HepG2 (cell line): ENCODE results near the gene CALN1. TPM values are rescaled to one million over a fixed set of nuclear protein-coding genes. Genes with fewer than 3 reads are reported as not detected.

Experiments
- ATAC-seq: fragments of 200-7000 bp; cut with Tn5 transposase; 3 replicates; pipeline ENCODE4 v1.9.1; 2020; ENCODE audit warnings: mild to moderate bottlenecking, moderate library complexity
- BruUV-seq: library from RNA; stranded (reverse); fragments of 400-500 nt; replicated peaks from 2 replicates; lab custom pipeline; 2021; lab: Mats Ljungman, UMichigan
- CTCF ChIA-PET: fragments of 300-600 bp; formaldehyde crosslinking; extraction: SDS; loops from one replicate; lab custom pipeline; 2021; ENCODE audit warnings: low total read pairs, inconsistent platforms, low intra/inter-chr PET ratio; lab: Yijun Ruan, JAX
- POLR2A ChIA-PET: fragments of 350-600 bp; sonication (Branson Sonifier 250); formaldehyde crosslinking; loops from one replicate; lab custom pipeline; 2020; ENCODE audit warnings: antibody characterized with exemption, inconsistent platforms; lab: Yijun Ruan, JAX
- DNase-seq: peaks from one replicate; pipeline ENCODE4 v3.0.0-alpha.2; 2015; ENCODE audit warnings: low spot score
- FAIRE-seq: peaks from 3 replicates; lab custom pipeline; 2011; peaks lifted over from hg19 to GRCh38; lab: Jason Lieb, UNC
- H2AFZ ChIP-seq: one replicate; pipeline ENCODE4 v1.6.1; 2011; ENCODE audit warnings: low read length, inconsistent platforms
- H3K27ac ChIP-seq: fragments of 300-600 bp; 3 replicates; pipeline ENCODE4 v1.8.0; 2011; ENCODE audit warnings: mixed run types, mild to moderate bottlenecking, mixed read lengths, low read length, inconsistent platforms; ENCODE audit not compliant: insufficient read depth; ENCODE audit errors: extremely low read length
- H3K27me3 ChIP-seq, 2 experiments: fragments of 200-600 bp in 1 of 2; 2 replicates in 1 of 2; 3 replicates in 1 of 2; pipeline versions ENCODE4 v1.6.0 to v1.8.0; 2011; ENCODE audit warnings: low read length in 2 of 2, mild to moderate bottlenecking in 2 of 2, moderate library complexity in 2 of 2, inconsistent platforms in 1 of 2; ENCODE audit not compliant: insufficient read depth in 2 of 2, control insufficient read depth in 1 of 2
- H3K36me3 ChIP-seq, 2 experiments: fragments of 200-600 bp in 1 of 2; replicated peaks in 1 of 2; 2 replicates in 1 of 2; 3 replicates in 1 of 2; pipeline versions ENCODE4 v1.5.1 to v1.8.0; 2011; ENCODE audit warnings: low read length in 2 of 2, inconsistent platforms in 1 of 2; ENCODE audit not compliant: insufficient read depth in 2 of 2, control insufficient read depth in 1 of 2
- H3K4me1 ChIP-seq: 2 replicates; pipeline ENCODE4 v1.5.1; 2012; ENCODE audit warnings: low read length, inconsistent platforms; ENCODE audit not compliant: insufficient read depth
- H3K4me2 ChIP-seq: 2 replicates; pipeline ENCODE4 v1.6.0; 2011; ENCODE audit warnings: low read depth, low read length, inconsistent platforms
- H3K4me3 ChIP-seq, 3 experiments: fragments of 200-600 bp in 1 of 3; sonication (generic), shearing (Covaris generic) in 1 of 3; replicated peaks in 1 of 3; 2 replicates each; pipeline ENCODE4 v1.5.1; 2011 to 2016; ENCODE audit warnings: low read length in 3 of 3, inconsistent platforms in 2 of 3, low read depth in 2 of 3, mild to moderate bottlenecking in 2 of 3, control low read depth in 1 of 3, mixed read lengths in 1 of 3; ENCODE audit not compliant: insufficient read depth in 1 of 3
- H3K79me2 ChIP-seq: one replicate; pipeline ENCODE4 v1.6.1; 2011; ENCODE audit warnings: low read length, inconsistent platforms; ENCODE audit not compliant: insufficient read depth
- H3K9ac ChIP-seq: 2 replicates; pipeline ENCODE4 v1.6.0; 2011; ENCODE audit warnings: mild to moderate bottlenecking, low read depth, low read length, inconsistent platforms; ENCODE audit not compliant: insufficient read depth
- H3K9me3 ChIP-seq: 2 replicates; pipeline ENCODE4 v1.5.1; 2012; ENCODE audit warnings: mild to moderate bottlenecking, low read length
- H4K20me1 ChIP-seq: 2 replicates; pipeline ENCODE4 v1.6.0; 2011; ENCODE audit warnings: inconsistent platforms, mild to moderate bottlenecking, low read length, moderate library complexity; ENCODE audit not compliant: insufficient read depth
- ADNP ChIP-seq: sonication (generic); formaldehyde crosslinking; IDR thresholded peaks from 2 replicates; pipeline ENCODE4 v1.4.0; 2020; ENCODE audit warnings: missing genetic modification reagents
- FOXM1 ChIP-seq: sonication (generic); formaldehyde crosslinking; IDR thresholded peaks from 2 replicates; pipeline ENCODE4 v1.5.0; 2020; ENCODE audit warnings: missing genetic modification reagents
- NR2C2 ChIP-seq: sonication (generic); formaldehyde crosslinking; IDR thresholded peaks from 2 replicates; pipeline ENCODE4 v1.4.0; 2020; ENCODE audit warnings: missing genetic modification reagents, mild to moderate bottlenecking, moderate library complexity, borderline replicate concordance
- TOE1 ChIP-seq: sonication (generic); formaldehyde crosslinking; IDR thresholded peaks from 2 replicates; pipeline ENCODE4 v1.4.0; 2020; ENCODE audit warnings: mild to moderate bottlenecking, missing genetic modification reagents
- TP53 ChIP-seq: sonication (generic); formaldehyde crosslinking; conservative IDR thresholded peaks from 2 replicates; pipeline ENCODE4 v1.4.0; 2020; ENCODE audit warnings: missing genetic modification reagents
- WIZ ChIP-seq: sonication (generic); formaldehyde crosslinking; IDR thresholded peaks from 2 replicates; pipeline ENCODE4 v1.5.1; 2020; ENCODE audit warnings: mild to moderate bottlenecking, missing genetic modification reagents
- ZMAT3 ChIP-seq: sonication (generic); formaldehyde crosslinking; conservative IDR thresholded peaks from 2 replicates; pipeline ENCODE4 v1.7.0; 2021; ENCODE audit warnings: missing genetic modification reagents
- ZNF234 ChIP-seq: sonication (generic); formaldehyde crosslinking; conservative IDR thresholded peaks from 2 replicates; pipeline ENCODE4 v1.5.1; 2020; ENCODE audit warnings: mild to moderate bottlenecking, missing genetic modification reagents
- ZNF577 ChIP-seq: sonication (generic); formaldehyde crosslinking; IDR thresholded peaks from 2 replicates; pipeline ENCODE4 v1.4.0; 2020; ENCODE audit warnings: mild to moderate bottlenecking, low read depth, missing genetic modification reagents, borderline replicate concordance
- ZNF768 ChIP-seq: sonication (generic); formaldehyde crosslinking; IDR thresholded peaks from 2 replicates; pipeline ENCODE4 v1.4.0; 2020; ENCODE audit warnings: missing genetic modification reagents
- WGBS: methylation state at CpG from one replicate; pipeline ENCODE4 v1.1.6; 2017; ENCODE audit warnings: low lambda C conversion rate; 5-methylcytosine and 5-hydroxymethylcytosine counted together
- in situ Hi-C: cut with HindIII; loops from 2 replicates; pipeline ENCODE4 v1.10.0; 2017; ENCODE audit warnings: low pct_unique_long_range_greater_than_20kb; ENCODE audit not compliant: extremely low pct_ligation_motif_present
- intact Hi-C: fragments of 100-400 bp; cut with micrococcal nuclease; formaldehyde crosslinking; loops from one replicate; pipeline ENCODE4 v1.10.0; 2022; ENCODE audit not compliant: unreplicated experiment
- polyA plus RNA-seq, 8 experiments: library from polyadenylated mRNA; depleted of rRNA in 3 of 8; stranded (reverse) in 7 of 8; unstranded in 1 of 8; fragments of >200 nt; fragmentation: Illumina TruSeq in 4 of 8; extraction: Trizol in 4 of 8; gene quantifications; 2 replicates each; pipeline versions ENCODE4 v1.2.1 to v1.2.3, GENCODE V29; 2011 to 2016; ENCODE audit warnings: low read depth in 4 of 8, missing spikeins in 1 of 8, mixed read lengths in 1 of 8; ENCODE audit not compliant: insufficient read depth in 1 of 8
- total RNA-seq, 5 experiments: library from RNA; depleted of rRNA; stranded (reverse); fragments of >200 nt; fragmentation: Illumina TruSeq; extraction: Trizol; gene quantifications; 2 replicates each; pipeline ENCODE4 v1.2.3, GENCODE V29; 2016; ENCODE audit warnings: low read depth in 1 of 5
- TF ChIP-seq, protein P1 (sequence below): IDR thresholded peaks from 2 replicates; pipeline ENCODE4 v1.6.1; 2016; ENCODE audit warnings: low read depth
- TF ChIP-seq, protein P2 (sequence below): sonication (generic); formaldehyde crosslinking; IDR thresholded peaks from 2 replicates; pipeline ENCODE4 v1.4.0; 2020; ENCODE audit warnings: missing genetic modification reagents

CALN1 gene
- total and polyA plus RNA-seq, 2 of the 13 experiments (the other 11 are each of a cell fraction or from before 2014, with no cell fraction given) = not detected

DNA sequence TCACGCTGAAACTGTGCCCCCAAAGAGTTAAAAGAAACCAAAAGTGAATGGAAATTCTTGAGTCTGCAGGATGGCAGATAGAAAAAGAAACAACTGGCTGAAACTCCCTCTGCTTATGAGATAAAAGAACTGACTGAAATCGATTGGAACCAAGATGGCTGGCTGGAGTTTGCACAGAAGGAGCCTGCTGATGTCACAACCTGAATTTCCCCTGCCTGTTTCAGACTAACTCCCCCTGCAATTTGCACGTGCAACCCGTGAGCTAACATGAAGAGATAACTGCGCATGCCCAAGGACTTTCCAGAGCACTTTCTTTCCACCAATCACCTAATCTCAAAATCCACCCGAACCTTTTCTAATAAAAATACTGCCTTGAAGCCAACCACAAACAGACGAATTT, 435.5 kb downstream of the CALN1 start:
- in situ Hi-C loops = no loop called here
- H3K79me2 ChIP-seq = no peaks in the 10 kb centered on the region
- no peak overlapping the region for H3K27ac ChIP-seq
- H3K4me2 ChIP-seq = no peak overlapping the region
- H3K36me3 ChIP-seq = no peaks in the 10 kb centered on the region
- no peaks in the 10 kb centered on the region for H3K9me3 ChIP-seq
- ATAC-seq (no peak), DNase-seq (no peak), FAIRE-seq (no peak)
- intact Hi-C loops = no loop called here
- no peak overlapping the region for H3K4me3 ChIP-seq
- H4K20me1 ChIP-seq = no peaks in the 10 kb centered on the region
- BruUV-seq = no TSS peak
- no peaks in the 10 kb centered on the region for H3K4me1 ChIP-seq
- POLR2A ChIA-PET = no interaction called here
- H2AFZ ChIP-seq = no peak overlapping the region
- 21% methylated on average over 7 of the region's 7 CpGs for WGBS
- peaks cover 0 to 3% of the 10 kb centered on the region in 2 experiments; a peak in 2 of 5 replicates for H3K27me3 ChIP-seq
- CTCF ChIA-PET = no interaction called here
- TF ChIP-seq ADNP (CRISPR knock-in tag) (no peak), ZNF234 (no peak), TOE1 (CRISPR knock-in tag) (no peak), FOXM1 (CRISPR knock-in tag) (no peak), ZNF577 (CRISPR knock-in tag) (no peak), WIZ (CRISPR knock-in tag) (no peak), TP53 (no peak), ZNF768 (no peak), NR2C2 (CRISPR knock-in tag) (no peak), ZMAT3 (no peak)
- TF ChIP-seq, protein P1, sequence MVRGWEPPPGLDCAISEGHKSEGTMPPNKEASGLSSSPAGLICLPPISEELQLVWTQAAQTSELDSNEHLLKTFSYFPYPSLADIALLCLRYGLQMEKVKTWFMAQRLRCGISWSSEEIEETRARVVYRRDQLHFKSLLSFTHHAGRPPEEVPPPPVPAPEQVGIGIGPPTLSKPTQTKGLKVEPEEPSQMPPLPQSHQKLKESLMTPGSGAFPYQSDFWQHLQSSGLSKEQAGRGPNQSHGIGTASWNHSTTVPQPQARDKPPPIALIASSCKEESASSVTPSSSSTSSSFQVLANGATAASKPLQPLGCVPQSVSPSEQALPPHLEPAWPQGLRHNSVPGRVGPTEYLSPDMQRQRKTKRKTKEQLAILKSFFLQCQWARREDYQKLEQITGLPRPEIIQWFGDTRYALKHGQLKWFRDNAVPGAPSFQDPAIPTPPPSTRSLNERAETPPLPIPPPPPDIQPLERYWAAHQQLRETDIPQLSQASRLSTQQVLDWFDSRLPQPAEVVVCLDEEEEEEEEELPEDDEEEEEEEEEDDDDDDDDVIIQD (CRISPR knock-in tag) = no peak
- TF ChIP-seq, protein P2, sequence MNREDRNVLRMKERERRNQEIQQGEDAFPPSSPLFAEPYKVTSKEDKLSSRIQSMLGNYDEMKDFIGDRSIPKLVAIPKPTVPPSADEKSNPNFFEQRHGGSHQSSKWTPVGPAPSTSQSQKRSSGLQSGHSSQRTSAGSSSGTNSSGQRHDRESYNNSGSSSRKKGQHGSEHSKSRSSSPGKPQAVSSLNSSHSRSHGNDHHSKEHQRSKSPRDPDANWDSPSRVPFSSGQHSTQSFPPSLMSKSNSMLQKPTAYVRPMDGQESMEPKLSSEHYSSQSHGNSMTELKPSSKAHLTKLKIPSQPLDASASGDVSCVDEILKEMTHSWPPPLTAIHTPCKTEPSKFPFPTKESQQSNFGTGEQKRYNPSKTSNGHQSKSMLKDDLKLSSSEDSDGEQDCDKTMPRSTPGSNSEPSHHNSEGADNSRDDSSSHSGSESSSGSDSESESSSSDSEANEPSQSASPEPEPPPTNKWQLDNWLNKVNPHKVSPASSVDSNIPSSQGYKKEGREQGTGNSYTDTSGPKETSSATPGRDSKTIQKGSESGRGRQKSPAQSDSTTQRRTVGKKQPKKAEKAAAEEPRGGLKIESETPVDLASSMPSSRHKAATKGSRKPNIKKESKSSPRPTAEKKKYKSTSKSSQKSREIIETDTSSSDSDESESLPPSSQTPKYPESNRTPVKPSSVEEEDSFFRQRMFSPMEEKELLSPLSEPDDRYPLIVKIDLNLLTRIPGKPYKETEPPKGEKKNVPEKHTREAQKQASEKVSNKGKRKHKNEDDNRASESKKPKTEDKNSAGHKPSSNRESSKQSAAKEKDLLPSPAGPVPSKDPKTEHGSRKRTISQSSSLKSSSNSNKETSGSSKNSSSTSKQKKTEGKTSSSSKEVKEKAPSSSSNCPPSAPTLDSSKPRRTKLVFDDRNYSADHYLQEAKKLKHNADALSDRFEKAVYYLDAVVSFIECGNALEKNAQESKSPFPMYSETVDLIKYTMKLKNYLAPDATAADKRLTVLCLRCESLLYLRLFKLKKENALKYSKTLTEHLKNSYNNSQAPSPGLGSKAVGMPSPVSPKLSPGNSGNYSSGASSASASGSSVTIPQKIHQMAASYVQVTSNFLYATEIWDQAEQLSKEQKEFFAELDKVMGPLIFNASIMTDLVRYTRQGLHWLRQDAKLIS (CRISPR knock-in tag) = no peak
- H3K9ac ChIP-seq = no peak overlapping the region
